Measurements from ENCODE around the gene INPP1. TPM values are rescaled to one million over a fixed set of nuclear protein-coding genes. Genes with fewer than 3 reads are reported as not detected.

The INPP1 gene
- total RNA-seq, 1 donor from 2014 or later, result 11.3 TPM

DNA sequence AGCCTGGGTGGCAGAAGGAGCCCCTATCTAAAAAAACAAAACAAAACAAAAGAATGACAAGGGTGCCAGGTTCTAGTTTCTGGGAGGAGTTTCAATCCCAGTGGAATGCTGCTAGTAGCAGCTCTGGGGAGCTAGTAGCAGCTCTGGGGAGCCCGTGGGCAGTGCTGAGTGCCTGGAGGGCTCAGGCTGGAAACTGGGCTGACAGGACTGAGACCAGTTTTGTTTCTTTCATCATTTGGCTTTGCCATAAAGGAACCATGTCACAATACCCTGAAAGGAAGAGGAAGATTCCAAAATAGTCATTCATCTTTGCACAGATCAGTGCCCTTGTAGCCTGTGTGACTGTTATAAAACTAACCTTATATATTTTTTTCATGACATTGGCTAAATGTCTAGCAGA lies 75.3 kb downstream of the INPP1 start:
- no peak overlapping the region for H3K4me2 ChIP-seq (ENCODE audit: low read length)
- H3K9me3 Mint-ChIP-seq (ENCODE audit: unreplicated experiment), result no peaks in the 10 kb centered on the region
- DNase-seq (ENCODE audit: low read depth) (no peak), FAIRE-seq (no peak)
- no peaks in the 10 kb centered on the region for H3K27me3 ChIP-seq (ENCODE audit: insufficient read depth, low read length)
- no peaks in the 10 kb centered on the region for H3K4me1 ChIP-seq (ENCODE audit: insufficient read depth, low read length)
- no peaks in the 10 kb centered on the region for H3K27me3 Mint-ChIP-seq (ENCODE audit: low read depth, unreplicated experiment)
- H3K4me3 ChIP-seq (ENCODE audit: insufficient read depth, low read depth, low read length), result no peak overlapping the region
- no peaks in the 10 kb centered on the region for H3K79me2 ChIP-seq (ENCODE audit: insufficient read depth, low read length)
- TF ChIP-seq, protein P1, sequence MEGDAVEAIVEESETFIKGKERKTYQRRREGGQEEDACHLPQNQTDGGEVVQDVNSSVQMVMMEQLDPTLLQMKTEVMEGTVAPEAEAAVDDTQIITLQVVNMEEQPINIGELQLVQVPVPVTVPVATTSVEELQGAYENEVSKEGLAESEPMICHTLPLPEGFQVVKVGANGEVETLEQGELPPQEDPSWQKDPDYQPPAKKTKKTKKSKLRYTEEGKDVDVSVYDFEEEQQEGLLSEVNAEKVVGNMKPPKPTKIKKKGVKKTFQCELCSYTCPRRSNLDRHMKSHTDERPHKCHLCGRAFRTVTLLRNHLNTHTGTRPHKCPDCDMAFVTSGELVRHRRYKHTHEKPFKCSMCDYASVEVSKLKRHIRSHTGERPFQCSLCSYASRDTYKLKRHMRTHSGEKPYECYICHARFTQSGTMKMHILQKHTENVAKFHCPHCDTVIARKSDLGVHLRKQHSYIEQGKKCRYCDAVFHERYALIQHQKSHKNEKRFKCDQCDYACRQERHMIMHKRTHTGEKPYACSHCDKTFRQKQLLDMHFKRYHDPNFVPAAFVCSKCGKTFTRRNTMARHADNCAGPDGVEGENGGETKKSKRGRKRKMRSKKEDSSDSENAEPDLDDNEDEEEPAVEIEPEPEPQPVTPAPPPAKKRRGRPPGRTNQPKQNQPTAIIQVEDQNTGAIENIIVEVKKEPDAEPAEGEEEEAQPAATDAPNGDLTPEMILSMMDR (IDR thresholded peaks at IDR 0.05; ENCODE audit: insufficient read depth, low read depth, low read length), result no peak
- TF ChIP-seq EZH2 (IDR thresholded peaks at IDR 0.05; ENCODE audit: insufficient read depth, low read length), result no peak
- H2AFZ ChIP-seq (ENCODE audit: low read depth, low read length), result no peak overlapping the region
- no peaks in the 10 kb centered on the region for H4K20me1 ChIP-seq (ENCODE audit: insufficient read depth, low read length)
- H3K9ac ChIP-seq (ENCODE audit: low read length), result no peak overlapping the region
- no peaks in the 10 kb centered on the region for H3K9me3 ChIP-seq (ENCODE audit: insufficient read depth, low read depth, low read length)
- no peak overlapping the region for H3K4me3 Mint-ChIP-seq (ENCODE audit: unreplicated experiment)
- no peak overlapping the region for H3K27ac Mint-ChIP-seq (ENCODE audit: unreplicated experiment)
- no peak overlapping the region for H3K27ac ChIP-seq (ENCODE audit: low read depth, low read length)
- no peaks in the 10 kb centered on the region for H3K4me1 Mint-ChIP-seq (ENCODE audit: low read depth, unreplicated experiment)
- H3K36me3 Mint-ChIP-seq (ENCODE audit: low read depth, unreplicated experiment), result no peaks in the 10 kb centered on the region
- H3K36me3 ChIP-seq (ENCODE audit: insufficient read depth, low read length), result no peaks in the 10 kb centered on the region

DNA sequence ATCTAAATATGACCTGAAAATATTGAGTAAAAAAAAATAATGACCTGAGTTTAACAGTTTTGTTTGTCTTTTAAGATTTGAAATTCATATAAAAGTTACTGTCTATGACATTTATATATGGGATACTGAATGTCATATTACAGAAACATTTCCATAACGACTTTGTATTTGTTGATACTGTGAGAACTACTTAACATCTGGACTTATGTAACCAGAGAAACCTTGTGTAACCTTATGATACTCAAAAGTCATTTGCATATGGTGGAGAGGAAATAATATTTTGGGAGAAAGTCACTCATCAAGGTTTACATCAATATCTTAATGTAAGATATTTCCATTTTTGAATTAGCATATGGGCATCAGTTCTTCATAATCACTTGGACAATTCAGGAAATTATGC lies 77.4 kb downstream of the INPP1 start:
- FAIRE-seq (no peak), DNase-seq (ENCODE audit: low read depth) (no peak)
- Mint-ChIP-seq H3K4me1 (ENCODE audit: low read depth, unreplicated experiment) (no peaks in the 10 kb centered on the region), H3K27ac (ENCODE audit: unreplicated experiment) (no peak overlapping the region), H3K27me3 (ENCODE audit: low read depth, unreplicated experiment) (no peaks in the 10 kb centered on the region), H3K36me3 (ENCODE audit: low read depth, unreplicated experiment) (no peaks in the 10 kb centered on the region), H3K9me3 (ENCODE audit: unreplicated experiment) (no peaks in the 10 kb centered on the region), H3K4me3 (ENCODE audit: unreplicated experiment) (no peak overlapping the region)
- H3K36me3 ChIP-seq (ENCODE audit: insufficient read depth, low read length), result no peaks in the 10 kb centered on the region
- no peaks in the 10 kb centered on the region for H3K4me1 ChIP-seq (ENCODE audit: insufficient read depth, low read length)
- H3K27ac ChIP-seq (ENCODE audit: low read depth, low read length), result no peak overlapping the region
- H3K9ac ChIP-seq (ENCODE audit: low read length), result no peak overlapping the region
- no peaks in the 10 kb centered on the region for H4K20me1 ChIP-seq (ENCODE audit: insufficient read depth, low read length)
- TF ChIP-seq, protein P1 (IDR thresholded peaks at IDR 0.05; ENCODE audit: insufficient read depth, low read depth, low read length), result no peak
- H3K4me3 ChIP-seq (ENCODE audit: insufficient read depth, low read depth, low read length), result no peak overlapping the region
- no peaks in the 10 kb centered on the region for H3K79me2 ChIP-seq (ENCODE audit: insufficient read depth, low read length)
- no peaks in the 10 kb centered on the region for H3K9me3 ChIP-seq (ENCODE audit: insufficient read depth, low read depth, low read length)
- H2AFZ ChIP-seq (ENCODE audit: low read depth, low read length), result no peak overlapping the region
- H3K27me3 ChIP-seq (ENCODE audit: insufficient read depth, low read length), result no peaks in the 10 kb centered on the region
- no peak overlapping the region for H3K4me2 ChIP-seq (ENCODE audit: low read length)

Other genes starting within 250 kb of the INPP1 start
- 15.6 and 16.3 TPM in 2 replicates for gene HIBCH, start 23.8 kb upstream of the INPP1 start, total RNA-seq
- 2.6 and 2.7 TPM in 2 replicates for gene MFSD6, start 64.8 kb downstream of the INPP1 start, total RNA-seq
- 2.7 and 3.8 TPM in 2 replicates for gene NEMP2, start 191.1 kb downstream of the INPP1 start, total RNA-seq